Measurements from ENCODE around the gene SAMD4A. TPM values are rescaled to one million over a fixed set of nuclear protein-coding genes. Genes with fewer than 3 reads are reported as not detected.
A peak's percentile ranks its signal among the peaks of the same experiment; 100 is the strongest.

The SAMD4A gene
- total and polyA plus RNA-seq, 7 experiments from 2014 or later = 0.73 to 5.7 (median 1.7) TPM; not detected in 2

- CTCF ChIA-PET = no interaction called here
- peaks cover 0 to 4% (median 0%) of the 10 kb centered on the region in 5 donors for H3K36me3 Mint-ChIP-seq
- no peaks in the 10 kb centered on the region for H3K9me3 ChIP-seq (ENCODE audit: control insufficient read depth in 2 of 3, low read length in 3 of 3)
- POLR2A ChIA-PET = interaction anchor here (0.7 kb wide), 1 partner anchor 42 kb away, joined by 3 read pairs; no protein-coding TSS in a partner anchor
- intact Hi-C loops (cut with micrococcal nuclease) = no loop called here
- H3K27me3 ChIP-seq (ENCODE audit: control insufficient read depth in 2 of 2, insufficient read depth in 2 of 2, low read length in 2 of 2) = no peaks in the 10 kb centered on the region
- H3K27me3 Mint-ChIP-seq = peaks cover 17 to 43% (median 24%) of the 10 kb centered on the region in 5 donors
- no peak overlapping the region for H3K4me3 Mint-ChIP-seq
- peak overlapping the region in 1 of 9 donors; percentile 32 for H3K27ac Mint-ChIP-seq
- H3K4me1 ChIP-seq (ENCODE audit: control insufficient read depth in 2 of 2, insufficient read depth in 2 of 2, low read length in 2 of 2) = no peaks in the 10 kb centered on the region
- H3K9me3 Mint-ChIP-seq = no peaks in the 10 kb centered on the region
- DNase-seq = no peak
- H3K4me1 Mint-ChIP-seq = peaks cover 0 to 8% (median 0%) of the 10 kb centered on the region in 7 donors
- H3K36me3 ChIP-seq (ENCODE audit: control insufficient read depth in 2 of 3, insufficient read depth in 3 of 3, low read length in 3 of 3) = no peaks in the 10 kb centered on the region
- H3K4me3 ChIP-seq (ENCODE audit: low read length) = no peak overlapping the region
- no peak for ATAC-seq
- H3K27ac ChIP-seq (ENCODE audit: low read depth, low read length) = no peak overlapping the region
Measured at GRCh38 chr14:54698501-54698900, 131.6 kb downstream of the SAMD4A start.

- H3K9me3 Mint-ChIP-seq = no peaks in the 10 kb centered on the region
- Histone ChIP-seq H3K9me3 (ENCODE audit: control insufficient read depth in 2 of 3, low read length in 3 of 3) (no peaks in the 10 kb centered on the region), H3K4me1 (ENCODE audit: control insufficient read depth in 2 of 2, insufficient read depth in 2 of 2, low read length in 2 of 2) (no peaks in the 10 kb centered on the region), H3K4me3 (ENCODE audit: low read length) (no peak overlapping the region), H3K36me3 (ENCODE audit: control insufficient read depth in 2 of 3, insufficient read depth in 3 of 3, low read length in 3 of 3) (no peaks in the 10 kb centered on the region), H3K27me3 (ENCODE audit: control insufficient read depth in 2 of 2, insufficient read depth in 2 of 2, low read length in 2 of 2) (no peaks in the 10 kb centered on the region), H3K27ac (ENCODE audit: low read depth, low read length) (no peak overlapping the region)
- peaks cover 11 to 38% (median 18%) of the 10 kb centered on the region in 5 donors for H3K27me3 Mint-ChIP-seq
- ChIA-PET POLR2A (interaction anchor here (0.7 kb wide), 1 partner anchor 43 kb away, joined by 3 read pairs; no protein-coding TSS in a partner anchor), CTCF (no interaction called here)
- no peak for ATAC-seq
- H3K27ac Mint-ChIP-seq = peak overlapping the region in 1 of 9 donors; percentile 32
- no peak overlapping the region for H3K4me3 Mint-ChIP-seq
- intact Hi-C loops (cut with micrococcal nuclease) = no loop called here
- H3K4me1 Mint-ChIP-seq = peaks cover 0 to 8% (median 0%) of the 10 kb centered on the region in 7 donors
- peaks cover 0 to 4% (median 0%) of the 10 kb centered on the region in 5 donors for H3K36me3 Mint-ChIP-seq
- DNase-seq = no peak
Measured at GRCh38 chr14:54698966-54699530, 132.1 kb downstream of the SAMD4A start.

- Histone ChIP-seq H3K36me3 (ENCODE audit: control insufficient read depth in 2 of 3, insufficient read depth in 3 of 3, low read length in 3 of 3) (no peaks in the 10 kb centered on the region), H3K27ac (ENCODE audit: low read depth, low read length) (no peak overlapping the region), H3K27me3 (ENCODE audit: control insufficient read depth in 2 of 2, insufficient read depth in 2 of 2, low read length in 2 of 2) (no peaks in the 10 kb centered on the region), H3K9me3 (ENCODE audit: control insufficient read depth in 2 of 3, low read length in 3 of 3) (no peaks in the 10 kb centered on the region), H3K4me1 (ENCODE audit: control insufficient read depth in 2 of 2, insufficient read depth in 2 of 2, low read length in 2 of 2) (no peaks in the 10 kb centered on the region), H3K4me3 (ENCODE audit: low read length) (no peak overlapping the region)
- ChIA-PET CTCF (no interaction called here), POLR2A (no interaction called here)
- no peak overlapping the region for H3K27ac Mint-ChIP-seq
- no peak for ATAC-seq
- DNase-seq = no peak
- peaks cover 0 to 8% (median 0%) of the 10 kb centered on the region in 7 donors for H3K4me1 Mint-ChIP-seq
- H3K9me3 Mint-ChIP-seq = no peaks in the 10 kb centered on the region
- H3K36me3 Mint-ChIP-seq = no peaks in the 10 kb centered on the region
- H3K27me3 Mint-ChIP-seq = peaks cover 6 to 34% (median 16%) of the 10 kb centered on the region in 5 donors
- intact Hi-C loops (cut with micrococcal nuclease) = no loop called here
- H3K4me3 Mint-ChIP-seq = no peak overlapping the region
Measured at GRCh38 chr14:54699735-54700134, 132.8 kb downstream of the SAMD4A start.

- H3K9me3 Mint-ChIP-seq = no peaks in the 10 kb centered on the region
- CTCF ChIA-PET = no interaction called here
- intact Hi-C loops (cut with micrococcal nuclease) = no loop called here
- H3K36me3 ChIP-seq (ENCODE audit: control insufficient read depth in 2 of 3, insufficient read depth in 3 of 3, low read length in 3 of 3) = no peaks in the 10 kb centered on the region
- no peaks in the 10 kb centered on the region for H3K9me3 ChIP-seq (ENCODE audit: control insufficient read depth in 2 of 3, low read length in 3 of 3)
- H3K4me1 Mint-ChIP-seq = peaks cover 0 to 8% (median 0%) of the 10 kb centered on the region in 7 donors
- no peaks in the 10 kb centered on the region for H3K36me3 Mint-ChIP-seq
- no peak overlapping the region for H3K27ac ChIP-seq (ENCODE audit: low read depth, low read length)
- no peaks in the 10 kb centered on the region for H3K4me1 ChIP-seq (ENCODE audit: control insufficient read depth in 2 of 2, insufficient read depth in 2 of 2, low read length in 2 of 2)
- peaks cover 6 to 32% (median 16%) of the 10 kb centered on the region in 5 donors for H3K27me3 Mint-ChIP-seq
- H3K4me3 ChIP-seq (ENCODE audit: low read length) = no peak overlapping the region
- no peaks in the 10 kb centered on the region for H3K27me3 ChIP-seq (ENCODE audit: control insufficient read depth in 2 of 2, insufficient read depth in 2 of 2, low read length in 2 of 2)
- ATAC-seq (no peak), DNase-seq (no peak)
- no peak overlapping the region for H3K4me3 Mint-ChIP-seq
- POLR2A ChIA-PET = no interaction called here
- H3K27ac Mint-ChIP-seq = no peak overlapping the region
Measured at GRCh38 chr14:54700717-54701116, 133.8 kb downstream of the SAMD4A start.

- no peak for ATAC-seq
- Mint-ChIP-seq H3K4me3 (no peak overlapping the region), H3K27ac (no peak overlapping the region), H3K4me1 (peaks cover 0 to 8% (median 0%) of the 10 kb centered on the region in 7 donors), H3K9me3 (no peaks in the 10 kb centered on the region), H3K36me3 (no peaks in the 10 kb centered on the region), H3K27me3 (peaks cover 6 to 32% (median 11%) of the 10 kb centered on the region in 5 donors)
- Histone ChIP-seq H3K27ac (ENCODE audit: low read depth, low read length) (no peak overlapping the region), H3K4me3 (ENCODE audit: low read length) (no peak overlapping the region), H3K27me3 (ENCODE audit: control insufficient read depth in 2 of 2, insufficient read depth in 2 of 2, low read length in 2 of 2) (no peaks in the 10 kb centered on the region), H3K4me1 (ENCODE audit: control insufficient read depth in 2 of 2, insufficient read depth in 2 of 2, low read length in 2 of 2) (no peaks in the 10 kb centered on the region), H3K36me3 (ENCODE audit: control insufficient read depth in 2 of 3, insufficient read depth in 3 of 3, low read length in 3 of 3) (no peaks in the 10 kb centered on the region), H3K9me3 (ENCODE audit: control insufficient read depth in 2 of 3, low read length in 3 of 3) (no peaks in the 10 kb centered on the region)
- no peak for DNase-seq
- CTCF ChIA-PET = no interaction called here
- POLR2A ChIA-PET = no interaction called here
- intact Hi-C loops (cut with micrococcal nuclease) = no loop called here
Measured at GRCh38 chr14:54702014-54702491, 135.1 kb downstream of the SAMD4A start.

GRCh38 chr14:54702492-54702891 lies 135.6 kb downstream of the SAMD4A start:
- intact Hi-C loops (cut with micrococcal nuclease) = no loop called here
- ChIA-PET CTCF (no interaction called here), POLR2A (no interaction called here)
- Histone ChIP-seq H3K4me3 (ENCODE audit: low read length) (no peak overlapping the region), H3K4me1 (ENCODE audit: control insufficient read depth in 2 of 2, insufficient read depth in 2 of 2, low read length in 2 of 2) (no peaks in the 10 kb centered on the region), H3K36me3 (ENCODE audit: control insufficient read depth in 2 of 3, insufficient read depth in 3 of 3, low read length in 3 of 3) (no peaks in the 10 kb centered on the region), H3K27me3 (ENCODE audit: control insufficient read depth in 2 of 2, insufficient read depth in 2 of 2, low read length in 2 of 2) (no peaks in the 10 kb centered on the region), H3K9me3 (ENCODE audit: control insufficient read depth in 2 of 3, low read length in 3 of 3) (no peaks in the 10 kb centered on the region), H3K27ac (ENCODE audit: low read depth, low read length) (no peak overlapping the region)
- no peak for DNase-seq
- H3K4me3 Mint-ChIP-seq = no peak overlapping the region
- peaks cover 0 to 8% (median 0%) of the 10 kb centered on the region in 7 donors for H3K4me1 Mint-ChIP-seq
- no peaks in the 10 kb centered on the region for H3K36me3 Mint-ChIP-seq
- H3K9me3 Mint-ChIP-seq = no peaks in the 10 kb centered on the region
- no peak for ATAC-seq
- peaks cover 6 to 32% (median 9%) of the 10 kb centered on the region in 5 donors for H3K27me3 Mint-ChIP-seq
- H3K27ac Mint-ChIP-seq = no peak overlapping the region

- Mint-ChIP-seq H3K36me3 (no peaks in the 10 kb centered on the region), H3K9me3 (no peaks in the 10 kb centered on the region), H3K4me1 (peaks cover 0 to 8% (median 0%) of the 10 kb centered on the region in 7 donors), H3K4me3 (no peak overlapping the region), H3K27me3 (peaks cover 6 to 29% (median 9%) of the 10 kb centered on the region in 5 donors), H3K27ac (no peak overlapping the region)
- Histone ChIP-seq H3K4me3 (ENCODE audit: low read length) (no peak overlapping the region), H3K9me3 (ENCODE audit: control insufficient read depth in 2 of 3, low read length in 3 of 3) (no peaks in the 10 kb centered on the region), H3K36me3 (ENCODE audit: control insufficient read depth in 2 of 3, insufficient read depth in 3 of 3, low read length in 3 of 3) (no peaks in the 10 kb centered on the region), H3K4me1 (ENCODE audit: control insufficient read depth in 2 of 2, insufficient read depth in 2 of 2, low read length in 2 of 2) (no peaks in the 10 kb centered on the region), H3K27me3 (ENCODE audit: control insufficient read depth in 2 of 2, insufficient read depth in 2 of 2, low read length in 2 of 2) (no peaks in the 10 kb centered on the region), H3K27ac (ENCODE audit: low read depth, low read length) (no peak overlapping the region)
- POLR2A ChIA-PET = no interaction called here
- intact Hi-C loops (cut with micrococcal nuclease) = no loop called here
- CTCF ChIA-PET = no interaction called here
- DNase-seq (no peak), ATAC-seq (no peak)
Measured at GRCh38 chr14:54703082-54703481, 136.2 kb downstream of the SAMD4A start.
